DND-41 (cell line): ENCODE results near the gene CACNA1S.
A peak's percentile ranks its signal among the peaks of the same experiment; 100 is the strongest.

Experiments
- ATAC-seq: fragments of 200-7000 bp; cut with Tn5 transposase; 3 replicates; pipeline ENCODE4 v1.9.1; 2021; ENCODE audit warnings: low read depth; ENCODE audit not compliant: insufficient read depth
- DNase-seq: peaks from one replicate; pipeline ENCODE4 v3.0.0-alpha.2; 2020
- H2AFZ ChIP-seq: 2 replicates; pipeline ENCODE4 v1.6.0; 2012; ENCODE audit warnings: low read depth, low read length
- H3K27ac ChIP-seq: 2 replicates; pipeline ENCODE4 v1.5.1; 2012; ENCODE audit warnings: low read length, inconsistent platforms
- H3K27me3 ChIP-seq: fragments of 200-600 bp; sonication (generic); 2 replicates; pipeline ENCODE4 v1.6.0; 2012; ENCODE audit warnings: low read length, mild to moderate bottlenecking, inconsistent platforms; ENCODE audit not compliant: insufficient read depth, poor library complexity
- H3K36me3 ChIP-seq: 2 replicates; pipeline ENCODE4 v1.5.1; 2012; ENCODE audit warnings: low read length, inconsistent platforms; ENCODE audit not compliant: insufficient read depth
- H3K4me1 ChIP-seq: 2 replicates; pipeline ENCODE4 v1.5.1; 2012; ENCODE audit warnings: mild to moderate bottlenecking, low read length; ENCODE audit not compliant: insufficient read depth
- H3K4me2 ChIP-seq: 2 replicates; pipeline ENCODE4 v1.6.0; 2012; ENCODE audit warnings: mild to moderate bottlenecking, moderate library complexity, low read length, inconsistent platforms; ENCODE audit not compliant: insufficient read depth
- H3K4me3 ChIP-seq, 2 experiments: fragments of 200-600 bp in 1 of 2; shearing (Covaris generic) in 1 of 2; 2 replicates each; pipeline ENCODE4 v1.5.1; 2012 to 2016; ENCODE audit warnings: inconsistent platforms in 2 of 2, low read length in 2 of 2, mild to moderate bottlenecking in 2 of 2, low read depth in 1 of 2, moderate library complexity in 1 of 2
- H3K79me2 ChIP-seq: 2 replicates; pipeline ENCODE4 v1.6.0; 2012; ENCODE audit warnings: low read length, inconsistent platforms; ENCODE audit not compliant: insufficient read depth
- H3K9ac ChIP-seq: 2 replicates; pipeline ENCODE4 v1.6.0; 2012; ENCODE audit warnings: low read depth, mild to moderate bottlenecking, inconsistent platforms, low read length, moderate library complexity
- H3K9me3 ChIP-seq: 2 replicates; pipeline ENCODE4 v1.5.1; 2012; ENCODE audit warnings: low read length, moderate library complexity, mild to moderate bottlenecking, inconsistent platforms; ENCODE audit not compliant: insufficient read depth, severe bottlenecking
- H4K20me1 ChIP-seq: 2 replicates; pipeline ENCODE4 v1.6.0; 2012; ENCODE audit warnings: low read length; ENCODE audit not compliant: insufficient read depth
- CTCF ChIP-seq: IDR thresholded peaks from 2 replicates; pipeline ENCODE4 v1.5.1; 2012; ENCODE audit warnings: borderline replicate concordance, low read length, moderate library complexity, mild to moderate bottlenecking; ENCODE audit not compliant: poor library complexity, severe bottlenecking; ENCODE audit errors: extremely low read depth
- EZH2 ChIP-seq: IDR thresholded peaks from 3 replicates; pipeline ENCODE4 v1.6.1; 2012; ENCODE audit warnings: borderline replicate concordance, low read depth, mild to moderate bottlenecking, moderate library complexity, low read length, inconsistent platforms; ENCODE audit not compliant: severe bottlenecking

The CACNA1S gene

DNA sequence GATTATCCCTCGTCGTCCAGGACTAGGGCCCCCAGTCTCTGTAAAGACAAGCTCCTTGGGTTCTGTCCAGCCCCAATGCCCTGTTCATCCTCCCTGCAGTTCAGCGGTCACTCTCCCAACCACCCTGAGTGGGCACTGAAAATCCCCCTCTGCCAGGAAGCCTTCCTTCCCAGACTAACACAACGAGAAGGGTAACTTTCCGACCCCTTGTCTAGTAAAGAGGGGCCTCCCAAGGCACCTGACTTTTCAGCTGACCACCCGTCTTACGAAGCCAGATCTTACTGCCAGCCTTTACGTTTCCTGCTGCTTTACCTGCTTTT, 28.7 kb upstream of the CACNA1S start:
- TF ChIP-seq CTCF: no peak
- no peak for TF ChIP-seq EZH2
- Histone ChIP-seq H3K36me3 (peaks cover 88% of the 10 kb centered on the region), H3K9ac (no peak overlapping the region), H2AFZ (no peak overlapping the region), H3K27ac (no peak overlapping the region), H3K27me3 (no peaks in the 10 kb centered on the region), H3K79me2 (no peaks in the 10 kb centered on the region), H3K9me3 (no peaks in the 10 kb centered on the region), H4K20me1 (peaks cover 16% of the 10 kb centered on the region), H3K4me1 (no peaks in the 10 kb centered on the region), H3K4me3 (no peak overlapping the region), H3K4me2 (no peak overlapping the region)
- ATAC-seq (no peak), DNase-seq (no peak)

- no peaks in the 10 kb centered on the region for H3K27me3 ChIP-seq
- H3K27ac ChIP-seq: no peak overlapping the region
- no peak for DNase-seq
- H3K4me1 ChIP-seq: no peaks in the 10 kb centered on the region
- H3K36me3 ChIP-seq: peaks cover 88% of the 10 kb centered on the region
- H3K9ac ChIP-seq: no peak overlapping the region
- TF ChIP-seq EZH2 (no peak), CTCF (no peak)
- H3K4me3 ChIP-seq: no peak overlapping the region
- H3K79me2 ChIP-seq: no peaks in the 10 kb centered on the region
- H3K4me2 ChIP-seq: no peak overlapping the region
- no peaks in the 10 kb centered on the region for H3K9me3 ChIP-seq
- peak; percentile 29; the same call in 1 of the 3 replicates for ATAC-seq
- H4K20me1 ChIP-seq: peaks cover 16% of the 10 kb centered on the region
- no peak overlapping the region for H2AFZ ChIP-seq
Observed at GRCh38 chr1:201140235-201140940, 28.2 kb upstream of the CACNA1S start.

- H3K27me3 ChIP-seq: no peaks in the 10 kb centered on the region
- H4K20me1 ChIP-seq: peaks cover 16% of the 10 kb centered on the region
- H3K4me1 ChIP-seq: no peaks in the 10 kb centered on the region
- H3K4me2 ChIP-seq: no peak overlapping the region
- no peaks in the 10 kb centered on the region for H3K79me2 ChIP-seq
- no peak overlapping the region for H3K27ac ChIP-seq
- H3K9ac ChIP-seq: no peak overlapping the region
- DNase-seq (no peak), ATAC-seq (no peak)
- H3K9me3 ChIP-seq: no peaks in the 10 kb centered on the region
- no peak overlapping the region for H3K4me3 ChIP-seq
- H3K36me3 ChIP-seq: peaks cover 88% of the 10 kb centered on the region
- H2AFZ ChIP-seq: no peak overlapping the region
- TF ChIP-seq EZH2 (no peak), CTCF (no peak)
Observed at GRCh38 chr1:201139756-201140155, 27.5 kb upstream of the CACNA1S start.

DNA sequence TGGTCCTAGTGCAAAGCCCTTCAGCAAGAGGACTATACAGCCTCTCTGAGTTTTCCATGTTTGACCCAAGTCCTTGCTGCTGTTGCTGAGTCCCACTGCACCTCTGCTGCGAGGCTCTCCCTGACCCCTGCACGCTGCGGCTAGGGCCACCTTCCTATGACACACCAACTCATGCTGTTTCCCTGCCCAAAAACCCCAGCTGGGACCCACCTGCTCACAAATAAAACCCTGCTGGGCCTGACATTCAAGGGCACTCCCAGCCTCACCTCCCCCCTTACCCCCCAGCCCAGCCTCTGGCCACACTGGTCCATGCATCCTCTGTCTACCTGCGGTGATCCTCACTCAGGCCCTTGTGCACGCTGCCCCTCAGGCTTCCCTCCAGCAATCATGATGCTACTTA, 27.1 kb upstream of the CACNA1S start:
- Histone ChIP-seq H3K4me2 (no peak overlapping the region), H3K9ac (no peak overlapping the region), H4K20me1 (peaks cover 16% of the 10 kb centered on the region), H3K27ac (no peak overlapping the region), H2AFZ (no peak overlapping the region), H3K4me1 (no peaks in the 10 kb centered on the region), H3K36me3 (peaks cover 88% of the 10 kb centered on the region), H3K27me3 (no peaks in the 10 kb centered on the region), H3K79me2 (no peaks in the 10 kb centered on the region), H3K4me3 (no peak overlapping the region), H3K9me3 (no peaks in the 10 kb centered on the region)
- DNase-seq (no peak), ATAC-seq (no peak)
- no peak for TF ChIP-seq CTCF
